ENCODE measurements around the gene MED13L. TPM values are rescaled to one million over a fixed set of nuclear protein-coding genes. Genes with fewer than 3 reads are reported as not detected.

The MED13L gene
- total and polyA plus RNA-seq, 2 experiments from 2014 or later = 11.7 to 88.7 TPM

DNA sequence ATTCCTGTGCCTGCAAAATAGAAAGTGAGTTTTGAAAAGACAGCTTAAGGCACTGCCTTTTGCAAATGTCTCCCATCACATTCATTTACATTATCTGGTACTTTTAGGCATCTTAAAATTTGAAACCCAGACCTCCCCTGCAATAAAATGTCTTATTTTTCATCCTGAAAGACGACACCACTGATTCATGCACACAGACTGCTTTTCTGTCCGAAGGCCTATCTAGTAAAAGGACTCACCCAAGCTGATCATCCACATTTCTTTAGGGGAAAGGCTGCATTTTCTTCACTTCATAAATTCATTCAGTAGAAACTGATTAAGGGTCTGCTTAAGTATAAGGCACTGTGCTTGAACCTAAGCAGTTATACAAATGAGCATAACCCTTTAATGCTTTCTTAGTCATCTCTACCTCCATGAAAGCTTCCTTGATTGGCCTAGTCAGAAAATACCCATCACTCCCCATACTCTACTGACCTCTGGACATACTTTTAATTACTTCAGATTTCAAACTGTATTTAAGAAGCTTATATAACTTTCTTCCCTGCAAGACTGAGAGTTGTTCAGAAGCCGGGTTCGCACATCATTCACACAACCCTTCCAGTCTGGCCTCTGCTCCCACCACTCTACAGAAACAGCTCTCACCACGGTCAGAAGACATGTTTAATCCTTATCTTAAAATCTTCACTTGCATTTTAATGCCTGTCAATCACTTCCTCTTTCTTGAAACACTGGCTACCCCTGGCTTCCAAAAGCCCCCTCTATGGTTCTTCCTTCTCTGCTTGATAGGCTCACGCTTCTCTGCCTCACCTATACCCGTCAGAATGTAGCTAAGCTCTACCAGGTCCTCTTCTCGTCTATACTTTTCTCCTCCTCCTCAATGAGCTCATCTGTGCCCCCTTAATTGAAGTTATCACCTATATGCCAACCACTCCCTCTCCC, 288.6 kb downstream of the MED13L start:
- no peak overlapping the region for H3K27ac ChIP-seq
- H3K27me3 ChIP-seq (replicated peaks; ENCODE audit: insufficient read depth) = no peaks in the 10 kb centered on the region
- H3K4me2 ChIP-seq (ENCODE audit: unreplicated experiment) = no peak overlapping the region
- no peak overlapping the region for H2AFZ ChIP-seq
- in situ Hi-C loops (cut with MboI) = no loop called here
- H3K9ac ChIP-seq = no peak overlapping the region
- no peak for TF ChIP-seq EZH2phosphoT487 (IDR thresholded peaks at IDR 0.05; ENCODE audit: insufficient read depth, low read depth)
- no peak for TF ChIP-seq EZH2 (IDR thresholded peaks at IDR 0.05; ENCODE audit: insufficient read depth, poor library complexity, severe bottlenecking)
- WGBS, 2 experiments (ENCODE audit: low coverage in 1 of 2, low lambda C conversion rate in 2 of 2, missing lambda C conversion rate in 2 of 2) = 78 to 79% methylated on average over 8 of the region's 8 CpGs
- H3K36me3 ChIP-seq (ENCODE audit: low read depth) = peaks cover 29% of the 10 kb centered on the region
- no peak for DNase-seq
- no peaks in the 10 kb centered on the region for H3K4me1 ChIP-seq (ENCODE audit: insufficient read depth)
- H3K79me2 ChIP-seq (ENCODE audit: insufficient read depth) = peaks cover 90% of the 10 kb centered on the region
- H3F3A ChIP-seq (ENCODE audit: insufficient read depth) = peaks cover 9% of the 10 kb centered on the region; the same call in 1 of the 2 replicates
- H3K9me2 ChIP-seq (ENCODE audit: insufficient read depth) = no peaks in the 10 kb centered on the region
- no peak overlapping the region for H3K4me3 ChIP-seq
- no peaks in the 10 kb centered on the region for H3K9me3 ChIP-seq (ENCODE audit: low read depth)
- H4K20me1 ChIP-seq (ENCODE audit: insufficient read depth) = no peaks in the 10 kb centered on the region; the same call in 1 of the 2 replicates

DNA sequence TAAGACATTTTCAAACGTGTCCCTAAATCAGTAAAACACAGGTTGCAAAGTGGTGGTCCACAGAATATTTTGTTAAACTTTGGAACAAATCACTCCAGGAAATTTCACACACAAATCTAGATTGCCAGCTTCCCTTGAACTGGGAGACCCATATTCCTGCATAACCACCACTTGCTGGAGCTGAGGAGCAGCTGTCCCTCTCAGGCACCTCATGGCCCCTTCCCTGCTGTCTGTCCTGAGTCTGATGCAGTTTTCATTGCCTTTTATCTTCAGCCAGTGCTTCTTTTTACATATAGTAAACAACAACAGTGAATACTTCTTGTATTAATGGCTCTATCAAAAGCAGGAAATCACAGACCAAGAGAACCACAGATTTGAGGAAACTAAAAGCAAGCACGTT, 289.3 kb downstream of the MED13L start:
- TF ChIP-seq EZH2 (IDR thresholded peaks at IDR 0.05; ENCODE audit: insufficient read depth, poor library complexity, severe bottlenecking) (no peak), EZH2phosphoT487 (IDR thresholded peaks at IDR 0.05; ENCODE audit: insufficient read depth, low read depth) (no peak)
- Histone ChIP-seq H3K9me2 (ENCODE audit: insufficient read depth) (no peaks in the 10 kb centered on the region), H3F3A (ENCODE audit: insufficient read depth) (peaks cover 9% of the 10 kb centered on the region; the same call in 1 of the 2 replicates), H2AFZ (no peak overlapping the region), H3K4me3 (no peak overlapping the region), H4K20me1 (ENCODE audit: insufficient read depth) (no peaks in the 10 kb centered on the region; the same call in 1 of the 2 replicates), H3K27ac (no peak overlapping the region), H3K9ac (no peak overlapping the region), H3K4me2 (ENCODE audit: unreplicated experiment) (no peak overlapping the region), H3K4me1 (ENCODE audit: insufficient read depth) (no peaks in the 10 kb centered on the region), H3K79me2 (ENCODE audit: insufficient read depth) (peaks cover 86% of the 10 kb centered on the region), H3K36me3 (ENCODE audit: low read depth) (peaks cover 36% of the 10 kb centered on the region), H3K9me3 (ENCODE audit: low read depth) (no peaks in the 10 kb centered on the region), H3K27me3 (replicated peaks; ENCODE audit: insufficient read depth) (no peaks in the 10 kb centered on the region)
- in situ Hi-C loops (cut with MboI) = no loop called here
- WGBS, 2 experiments (ENCODE audit: low coverage in 1 of 2, low lambda C conversion rate in 2 of 2, missing lambda C conversion rate in 2 of 2) = 49 to 55% methylated on average over 2 of the region's 2 CpGs
- DNase-seq = no peak

DNA sequence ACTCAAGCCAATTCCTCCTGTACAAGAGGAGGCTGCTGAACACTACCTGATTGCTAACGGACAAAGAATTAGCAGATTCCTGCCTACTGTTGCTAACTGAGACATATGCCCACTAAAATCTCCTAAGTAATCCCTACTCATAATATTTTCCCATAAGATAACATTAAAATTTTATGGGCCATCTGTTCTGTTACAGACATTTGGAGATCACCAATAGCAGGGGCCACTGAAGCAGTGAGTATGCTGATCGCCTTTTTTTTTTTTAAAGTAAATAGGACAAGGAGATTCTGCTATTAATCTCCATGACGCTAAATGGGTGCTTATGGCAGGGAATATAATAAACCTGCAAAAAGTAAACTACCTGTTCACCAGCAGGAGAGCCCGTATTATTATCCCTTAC, 292.9 kb downstream of the MED13L start:
- in situ Hi-C loops (cut with MboI) = no loop called here
- WGBS, 2 experiments (ENCODE audit: low coverage in 1 of 2, low lambda C conversion rate in 2 of 2, missing lambda C conversion rate in 2 of 2) = 98% methylated on average over 4 of the region's 4 CpGs
- H3K79me2 ChIP-seq (ENCODE audit: insufficient read depth) = peaks cover 81% of the 10 kb centered on the region
- no peak overlapping the region for H2AFZ ChIP-seq
- H3K27me3 ChIP-seq (replicated peaks; ENCODE audit: insufficient read depth) = no peaks in the 10 kb centered on the region
- H4K20me1 ChIP-seq (ENCODE audit: insufficient read depth) = no peaks in the 10 kb centered on the region; the same call in 1 of the 2 replicates
- no peak for DNase-seq
- H3K4me3 ChIP-seq = no peak overlapping the region
- no peak overlapping the region for H3K4me2 ChIP-seq (ENCODE audit: unreplicated experiment)
- H3F3A ChIP-seq (ENCODE audit: insufficient read depth) = peaks cover 9% of the 10 kb centered on the region; the same call in 1 of the 2 replicates
- H3K36me3 ChIP-seq (ENCODE audit: low read depth) = peaks cover 47% of the 10 kb centered on the region
- H3K4me1 ChIP-seq (ENCODE audit: insufficient read depth) = no peaks in the 10 kb centered on the region
- H3K27ac ChIP-seq = no peak overlapping the region
- no peak for TF ChIP-seq EZH2 (IDR thresholded peaks at IDR 0.05; ENCODE audit: insufficient read depth, poor library complexity, severe bottlenecking)
- no peak for TF ChIP-seq EZH2phosphoT487 (IDR thresholded peaks at IDR 0.05; ENCODE audit: insufficient read depth, low read depth)
- H3K9me3 ChIP-seq (ENCODE audit: low read depth) = no peaks in the 10 kb centered on the region
- no peak overlapping the region for H3K9ac ChIP-seq
- no peaks in the 10 kb centered on the region for H3K9me2 ChIP-seq (ENCODE audit: insufficient read depth)

DNA sequence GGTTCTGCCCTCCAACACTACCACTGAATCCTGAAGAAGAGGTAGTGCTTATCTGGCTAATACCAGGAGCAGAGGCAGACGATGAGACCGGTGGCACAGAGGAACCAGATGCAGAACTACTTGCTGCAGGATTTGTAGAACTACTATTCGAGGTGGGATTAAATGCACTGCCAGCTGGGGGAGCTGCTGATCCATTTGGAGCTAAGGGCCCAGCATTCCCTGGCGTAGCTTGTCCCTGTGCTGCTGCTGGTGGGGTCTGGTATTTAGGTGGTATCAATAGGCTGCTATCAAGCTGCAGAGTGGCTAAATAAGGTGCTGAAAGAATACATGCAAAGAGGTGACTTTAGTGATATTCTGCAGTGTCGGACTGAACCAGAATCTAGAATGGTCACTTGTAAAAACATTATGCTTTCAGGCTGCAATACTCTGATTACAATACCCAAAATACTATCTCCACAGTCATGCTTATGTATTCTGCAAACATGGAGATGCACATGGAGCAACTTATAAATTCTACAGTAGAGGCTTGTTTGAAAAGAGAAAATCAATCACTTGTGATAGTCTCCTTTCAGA, 294.2 kb downstream of the MED13L start:
- H3K27me3 ChIP-seq (replicated peaks; ENCODE audit: insufficient read depth) = no peaks in the 10 kb centered on the region
- in situ Hi-C loops (cut with MboI) = no loop called here
- no peaks in the 10 kb centered on the region for H3K9me2 ChIP-seq (ENCODE audit: insufficient read depth)
- 0 out of 2 replicates have a peak, but pooled peaks cover 5% of the 10 kb centered on the region for H3F3A ChIP-seq (ENCODE audit: insufficient read depth)
- H4K20me1 ChIP-seq (ENCODE audit: insufficient read depth) = no peaks in the 10 kb centered on the region; the same call in 1 of the 2 replicates
- no peak overlapping the region for H3K9ac ChIP-seq
- H3K79me2 ChIP-seq (ENCODE audit: insufficient read depth) = peaks cover 81% of the 10 kb centered on the region
- H3K4me1 ChIP-seq (ENCODE audit: insufficient read depth) = no peaks in the 10 kb centered on the region
- peak; percentile 14 for DNase-seq
- H3K36me3 ChIP-seq (ENCODE audit: low read depth) = peaks cover 56% of the 10 kb centered on the region
- no peak overlapping the region for H3K27ac ChIP-seq
- no peak overlapping the region for H3K4me2 ChIP-seq (ENCODE audit: unreplicated experiment)
- no peaks in the 10 kb centered on the region for H3K9me3 ChIP-seq (ENCODE audit: low read depth)
- no peak overlapping the region for H3K4me3 ChIP-seq
- WGBS, 2 experiments (ENCODE audit: low coverage in 1 of 2, low lambda C conversion rate in 2 of 2, missing lambda C conversion rate in 2 of 2) = 75 to 84% methylated on average over 5 of the region's 5 CpGs
- no peak for TF ChIP-seq EZH2phosphoT487 (IDR thresholded peaks at IDR 0.05; ENCODE audit: insufficient read depth, low read depth)
- no peak for TF ChIP-seq EZH2 (IDR thresholded peaks at IDR 0.05; ENCODE audit: insufficient read depth, poor library complexity, severe bottlenecking)
- H2AFZ ChIP-seq = no peak overlapping the region
